Measurements from ENCODE around the gene DYNLT2. TPM values are rescaled to one million over a fixed set of nuclear protein-coding genes. Genes with fewer than 3 reads are reported as not detected.
A peak's percentile ranks its signal among the peaks of the same experiment; 100 is the strongest.

DYNLT2 gene
- total and polyA plus RNA-seq, 2 of the 13 experiments (the other 11 are each of a cell fraction or from before 2014, with no cell fraction given): 2.1 to 4.3 TPM

- TF ChIP-seq ARID5B (CRISPR knock-in tag; IDR thresholded peaks at IDR 0.05) (peak; percentile 46), PBX2 (CRISPR knock-in tag; IDR thresholded peaks at IDR 0.05) (no peak), REPIN1 (CRISPR knock-in tag; IDR thresholded peaks at IDR 0.05; ENCODE audit: borderline replicate concordance, low read depth) (peak; percentile 73; the same call in 1 of the 2 replicates), ZNF501 (CRISPR knock-in tag; IDR thresholded peaks at IDR 0.05) (peak; percentile 98), ELF1 (CRISPR knock-in tag; IDR thresholded peaks at IDR 0.05) (peak; percentile 56), ZNF10 (CRISPR knock-in tag; IDR thresholded peaks at IDR 0.05; ENCODE audit: borderline replicate concordance, low read depth) (no peak), FOXA1 (IDR thresholded peaks at IDR 0.05) (no peak), FOXA1 (CRISPR knock-in tag; IDR thresholded peaks at IDR 0.05) (0 out of 2 replicates have a peak, but pooled peaks have one; percentile 2), ZNF30 (CRISPR knock-in tag; IDR thresholded peaks at IDR 0.05) (no peak), ZUFSP (CRISPR knock-in tag; IDR thresholded peaks at IDR 0.05; ENCODE audit: borderline replicate concordance) (no peak), NFKBIZ (CRISPR knock-in tag; IDR thresholded peaks at IDR 0.05) (no peak), ZNF34 (CRISPR knock-in tag; IDR thresholded peaks at IDR 0.05; ENCODE audit: borderline replicate concordance) (peak; percentile 96), FOXO4 (CRISPR knock-in tag; conservative IDR thresholded peaks at IDR 0.05) (no peak), ZSCAN21 (CRISPR knock-in tag; IDR thresholded peaks at IDR 0.05; ENCODE audit: borderline replicate concordance) (peak; percentile 68), ZBTB1 (CRISPR knock-in tag; IDR thresholded peaks at IDR 0.05; ENCODE audit: borderline replicate concordance) (no peak), BATF2 (CRISPR knock-in tag; IDR thresholded peaks at IDR 0.05) (peak; percentile 21; the same call in 1 of the 2 replicates), ZEB1 (IDR thresholded peaks at IDR 0.05; ENCODE audit: insufficient replicate concordance, low read depth) (peak; percentile 66), ZNF773 (CRISPR knock-in tag; IDR thresholded peaks at IDR 0.05; ENCODE audit: borderline replicate concordance) (no peak; the same call in 1 of the 2 replicates), ZNF792 (CRISPR knock-in tag; IDR thresholded peaks at IDR 0.05) (peak; percentile 72; the same call in 1 of the 2 replicates)
Measured at GRCh38 chr6:169789944-169790927, 38.9 kb upstream of the DYNLT2 start (continued).

Measured in HepG2 (cell line).